ENCODE measurements around the gene FRMD8.

Gene FRMD8

GRCh38 chr11:65426839-65427690, 40.6 kb downstream of the FRMD8 start:
- peak in 1 of 2 donors; percentile 46 for DNase-seq

GRCh38 chr11:65427691-65428577, 41.5 kb downstream of the FRMD8 start:
- DNase-seq: peak; percentile 40 to 41

- DNase-seq: no peak
These were observed 42.2 kb downstream of the FRMD8 start for GRCh38 chr11:65428578-65429067.

GRCh38 chr11:65429068-65429681, 42.7 kb downstream of the FRMD8 start:
- DNase-seq: no peak

- DNase-seq: no peak
These were observed 43.4 kb downstream of the FRMD8 start for GRCh38 chr11:65429724-65430405.

GRCh38 chr11:65430406-65431217, 44.2 kb downstream of the FRMD8 start:
- no peak for DNase-seq

- no peak for DNase-seq
These were observed 45.1 kb downstream of the FRMD8 start for GRCh38 chr11:65431451-65432099.

- DNase-seq: no peak
These were observed 45.7 kb downstream of the FRMD8 start for GRCh38 chr11:65432100-65432650.

GRCh38 chr11:65432686-65433582, 46.5 kb downstream of the FRMD8 start:
- no peak for DNase-seq

- no peak for DNase-seq
These were observed 47.2 kb downstream of the FRMD8 start for GRCh38 chr11:65433657-65434056.

- DNase-seq: no peak
These were observed 47.7 kb downstream of the FRMD8 start for GRCh38 chr11:65434057-65434666.

- DNase-seq: no peak
These were observed 48.4 kb downstream of the FRMD8 start for GRCh38 chr11:65434667-65435410.

- DNase-seq: no peak
These were observed 49.0 kb downstream of the FRMD8 start for GRCh38 chr11:65435411-65435931.

GRCh38 chr11:65435981-65436411, 49.6 kb downstream of the FRMD8 start:
- no peak for DNase-seq

GRCh38 chr11:65436412-65437032, 50.1 kb downstream of the FRMD8 start:
- no peak for DNase-seq

- DNase-seq: no peak
These were observed 51.2 kb downstream of the FRMD8 start for GRCh38 chr11:65437436-65438227.
